ENCODE data around the gene SYPL2. TPM values are rescaled to one million over a fixed set of nuclear protein-coding genes. Genes with fewer than 3 reads are reported as not detected.

Gene SYPL2
- total RNA-seq, 1 experiment from 2014 or later = 2.5 TPM

- H3K4me1 ChIP-seq (ENCODE audit: insufficient read depth, low read length) = no peaks in the 10 kb centered on the region
- no peak overlapping the region for H2BK5ac ChIP-seq (ENCODE audit: insufficient read length, low read length)
- no peak overlapping the region for H2AK5ac ChIP-seq (ENCODE audit: insufficient read length, low read length)
- H3K23me2 ChIP-seq (ENCODE audit: insufficient read length, low read depth, low read length, poor library complexity, severe bottlenecking) = peaks cover 4% of the 10 kb centered on the region
- H3K27me3 ChIP-seq (ENCODE audit: insufficient read depth, low read length) = no peaks in the 10 kb centered on the region
- WGBS (ENCODE audit: extremely low coverage, insufficient read length, low lambda C conversion rate) = no CpG with 5 or more reads among the region's 9 CpGs
- DNase-seq = no peak
- H3K79me1 ChIP-seq (ENCODE audit: insufficient read depth, low read depth, low read length, poor library complexity, severe bottlenecking) = no peaks in the 10 kb centered on the region
- no peak overlapping the region for H3K18ac ChIP-seq (ENCODE audit: insufficient read length, low read depth, low read length)
- no peak overlapping the region for H2BK120ac ChIP-seq (ENCODE audit: low read depth, low read length, poor library complexity, severe bottlenecking)
- H3K56ac ChIP-seq (ENCODE audit: insufficient read length, low read depth, low read length) = no peak overlapping the region
- Mint-ChIP-seq H3K9me3 (no peaks in the 10 kb centered on the region; a peak in 1 of 5 replicates), H3K36me3 (ENCODE audit: insufficient read depth in 1 of 3, low read depth in 3 of 3) (no peaks in the 10 kb centered on the region), H3K27me3 (ENCODE audit: low read depth) (peaks cover 20% of the 10 kb centered on the region), H3K4me1 (peaks cover 4 to 8% of the 10 kb centered on the region in 2 experiments), H3K4me3 (no peak overlapping the region), H3K27ac (no peak overlapping the region; a peak in 1 of 7 replicates)
- H2BK20ac ChIP-seq (ENCODE audit: low read depth, low read length, poor library complexity, severe bottlenecking) = no peak overlapping the region
- H3K9me3 ChIP-seq (ENCODE audit: control insufficient read depth, low read depth, low read length) = no peaks in the 10 kb centered on the region
- no peak overlapping the region for H4K8ac ChIP-seq (replicated peaks; ENCODE audit: insufficient read length, low read depth, low read length)
- no peak overlapping the region for H4K91ac ChIP-seq (ENCODE audit: insufficient read length, low read depth, low read length)
- no peak overlapping the region for H2BK15ac ChIP-seq (ENCODE audit: low read depth, low read length)
- TF ChIP-seq CTCF (conservative IDR thresholded peaks at IDR 0.05) = no peak
- H3K79me2 ChIP-seq (ENCODE audit: insufficient read depth, low read length) = no peaks in the 10 kb centered on the region
- H3K27ac ChIP-seq (ENCODE audit: insufficient read length, low read depth, low read length) = no peak overlapping the region
- no peak overlapping the region for H3T11ph ChIP-seq (ENCODE audit: low read length)
- no peak overlapping the region for H3K14ac ChIP-seq (ENCODE audit: insufficient read depth, low read length)
- no peak overlapping the region for H4K5ac ChIP-seq (ENCODE audit: insufficient read length, low read depth, low read length)
- no peaks in the 10 kb centered on the region for H4K20me1 ChIP-seq (ENCODE audit: control insufficient read depth, insufficient read depth, insufficient read length)
- no peak overlapping the region for H3K4ac ChIP-seq (ENCODE audit: low read depth, low read length)
- no peak overlapping the region for H2BK12ac ChIP-seq (ENCODE audit: insufficient read length, low read depth, low read length)
- no peak overlapping the region for H3K9ac ChIP-seq (ENCODE audit: extremely low read depth, insufficient read length, low read length)
- H3K23ac ChIP-seq (ENCODE audit: insufficient read length, low read depth, low read length) = no peak overlapping the region
- H3K4me2 ChIP-seq (ENCODE audit: insufficient read depth, insufficient read length, low read length) = no peak overlapping the region
- H2AFZ ChIP-seq (ENCODE audit: low read length) = no peak overlapping the region
Measured at GRCh38 chr1:109527846-109528695, 61.7 kb downstream of the SYPL2 start.
